GM18502 (cell line): Measurements from ENCODE around the gene NEDD4L.
"Not testable (repeated sequence)": the region's sequence is repeated elsewhere in the genome, so short reads cannot be mapped to it uniquely, and the experiment has no call there.

ENCODE experiments used
- ATAC-seq: cut with Tn5 transposase; IDR thresholded peaks from one replicate; pipeline ENCODE4 v1.9.1; 2021; ENCODE audit warnings: mild to moderate bottlenecking; ENCODE audit not compliant: unreplicated experiment, poor library complexity

The NEDD4L gene

DNA sequence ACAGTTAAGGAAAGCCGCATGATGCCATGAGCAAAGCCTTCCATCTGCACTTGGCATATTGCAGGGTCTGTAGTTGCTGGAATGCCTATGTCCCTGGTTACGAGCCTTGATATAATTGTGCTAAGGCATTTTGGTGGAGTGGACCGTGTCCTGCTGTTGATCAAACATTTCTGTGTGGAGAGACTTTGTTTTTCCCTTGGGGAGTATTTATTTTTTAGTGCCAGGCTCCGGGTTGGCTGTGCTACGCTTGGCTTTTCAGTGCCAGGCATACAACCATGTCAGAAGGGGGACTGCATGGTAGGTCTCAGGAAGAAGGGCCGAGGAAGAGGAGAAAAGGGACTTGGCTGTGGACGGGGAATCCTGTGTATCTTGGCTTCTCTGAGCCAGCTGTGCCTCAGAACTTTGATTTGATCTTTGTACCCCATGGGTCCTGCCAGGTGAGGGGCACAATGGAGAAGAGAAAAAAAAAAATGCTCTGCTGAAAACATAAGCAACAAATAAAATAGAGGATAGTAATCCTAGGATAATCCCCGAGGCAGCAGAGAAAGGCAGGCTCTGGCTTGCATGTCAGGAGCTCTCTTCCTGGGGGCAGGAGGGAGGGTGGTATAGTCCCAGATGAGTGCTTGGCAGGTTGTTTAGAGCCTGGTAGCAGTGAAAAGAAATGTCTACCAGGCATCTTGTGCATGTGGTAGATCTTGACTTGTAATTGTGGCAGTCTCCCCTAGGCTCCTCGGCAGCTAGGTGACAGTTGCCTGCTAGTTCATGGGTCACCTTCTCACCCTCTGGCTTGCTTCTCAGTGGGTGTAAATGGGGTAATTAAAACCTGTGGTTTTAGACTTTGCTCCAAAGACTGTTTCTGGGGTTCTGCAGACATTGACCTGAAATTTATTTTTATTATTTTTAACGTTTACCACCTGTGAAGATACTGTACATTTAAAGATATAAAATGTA lies 233.0 kb downstream of the NEDD4L start:
- ATAC-seq, result no peak

DNA sequence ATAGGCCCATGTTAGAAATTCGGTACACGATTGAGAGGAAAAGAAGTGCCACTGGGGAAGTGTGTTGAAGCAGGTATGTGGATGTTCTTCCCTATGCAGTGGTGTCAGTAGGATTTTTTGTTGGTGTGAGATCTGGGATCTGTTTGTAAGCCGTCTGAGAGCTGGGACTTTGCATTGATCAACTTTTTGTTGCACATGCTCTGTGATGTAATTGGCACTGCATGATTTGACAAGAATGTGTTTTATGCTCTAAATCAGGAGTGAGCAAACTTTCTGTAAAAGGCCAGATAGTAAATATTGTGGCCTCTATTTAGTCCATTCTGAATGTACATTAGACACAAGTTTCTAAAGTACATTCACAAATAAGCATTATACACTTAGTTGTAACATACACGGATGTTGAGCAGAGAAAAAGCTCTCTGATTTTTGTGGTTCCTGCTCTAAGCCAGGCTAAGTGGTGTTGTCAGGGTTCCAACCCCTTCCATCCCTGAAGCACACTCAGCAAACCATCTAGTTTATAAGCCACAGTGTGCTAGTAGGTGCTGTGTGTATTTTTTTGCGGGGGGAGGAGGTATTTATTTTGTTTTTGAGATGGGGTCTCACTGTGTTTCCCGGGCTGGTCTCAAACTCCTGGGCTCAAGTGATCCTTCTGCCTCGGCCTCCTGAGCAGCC lies 235.6 kb downstream of the NEDD4L start:
- ATAC-seq, result no peak

- ATAC-seq, result no peak
Observed at GRCh38 chr18:58280191-58280590, 236.2 kb downstream of the NEDD4L start.

- not testable (repeated sequence) for ATAC-seq
Observed at GRCh38 chr18:58282872-58283271, 238.8 kb downstream of the NEDD4L start.

DNA sequence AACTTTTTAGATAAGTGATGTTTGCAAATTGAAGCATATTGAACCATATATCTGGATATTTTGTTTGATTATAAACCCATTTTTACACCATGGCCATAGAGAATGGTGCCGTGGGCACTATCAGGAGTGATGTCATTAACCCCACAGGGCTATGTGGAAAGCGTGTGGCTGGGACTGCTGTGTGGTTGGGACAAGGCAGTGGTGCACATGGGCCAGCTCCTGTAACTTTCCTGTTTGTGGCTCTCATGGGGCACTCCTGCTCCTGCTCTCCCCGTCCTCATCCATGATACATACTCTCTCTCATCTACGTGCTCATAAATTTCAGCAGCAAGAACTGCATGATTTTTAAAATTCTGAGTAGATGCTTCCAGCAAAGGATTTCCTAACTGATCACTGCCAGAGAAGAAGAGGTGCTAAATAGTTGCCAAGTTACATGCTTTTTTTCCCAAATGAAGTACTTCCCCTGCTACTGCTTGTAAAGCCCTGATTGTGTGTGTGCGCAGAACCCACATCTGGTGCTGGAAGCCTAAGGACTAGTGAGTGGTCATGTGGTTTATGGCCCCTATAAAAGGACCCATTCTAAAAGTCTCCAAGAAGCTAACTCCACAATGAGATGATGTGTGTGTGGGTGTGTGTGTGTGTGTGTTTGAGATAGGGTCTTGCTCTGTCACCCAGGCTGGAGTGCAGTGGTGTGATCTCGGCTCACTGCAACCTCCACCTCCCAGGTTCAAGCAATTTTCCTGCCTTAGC lies 240.8 kb downstream of the NEDD4L start:
- ATAC-seq, result no peak

DNA sequence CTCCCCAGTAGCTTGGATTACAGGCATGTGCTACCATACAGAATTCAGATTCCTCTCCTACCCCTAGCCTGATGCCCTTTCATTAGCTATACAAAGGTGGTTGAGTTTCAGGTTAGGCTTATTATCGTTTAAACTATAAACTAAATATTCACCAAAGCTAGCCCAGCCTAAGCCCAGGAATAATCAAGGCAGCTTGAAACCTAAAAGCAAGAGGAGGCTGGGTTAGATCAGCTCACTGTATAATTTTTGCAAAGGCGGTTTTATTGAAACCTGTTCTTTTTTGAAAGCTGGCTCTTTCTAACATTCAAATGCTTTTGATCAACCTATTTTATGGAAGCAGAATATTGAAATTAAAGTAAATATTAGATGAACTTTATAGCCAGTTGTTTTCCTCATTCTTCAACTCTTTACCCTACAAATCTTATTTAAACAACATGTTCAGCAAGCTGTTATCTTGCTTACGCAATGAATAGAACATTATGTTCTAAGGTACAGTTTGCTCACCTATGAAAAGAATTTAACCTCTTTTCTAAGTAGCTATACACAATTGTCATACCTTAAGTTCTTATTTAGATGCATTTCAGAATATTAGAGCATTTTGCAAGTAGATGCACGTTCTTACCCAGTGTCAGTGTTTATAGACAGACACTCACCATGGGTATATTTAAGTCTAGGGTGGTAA lies 241.6 kb downstream of the NEDD4L start:
- no peak for ATAC-seq

DNA sequence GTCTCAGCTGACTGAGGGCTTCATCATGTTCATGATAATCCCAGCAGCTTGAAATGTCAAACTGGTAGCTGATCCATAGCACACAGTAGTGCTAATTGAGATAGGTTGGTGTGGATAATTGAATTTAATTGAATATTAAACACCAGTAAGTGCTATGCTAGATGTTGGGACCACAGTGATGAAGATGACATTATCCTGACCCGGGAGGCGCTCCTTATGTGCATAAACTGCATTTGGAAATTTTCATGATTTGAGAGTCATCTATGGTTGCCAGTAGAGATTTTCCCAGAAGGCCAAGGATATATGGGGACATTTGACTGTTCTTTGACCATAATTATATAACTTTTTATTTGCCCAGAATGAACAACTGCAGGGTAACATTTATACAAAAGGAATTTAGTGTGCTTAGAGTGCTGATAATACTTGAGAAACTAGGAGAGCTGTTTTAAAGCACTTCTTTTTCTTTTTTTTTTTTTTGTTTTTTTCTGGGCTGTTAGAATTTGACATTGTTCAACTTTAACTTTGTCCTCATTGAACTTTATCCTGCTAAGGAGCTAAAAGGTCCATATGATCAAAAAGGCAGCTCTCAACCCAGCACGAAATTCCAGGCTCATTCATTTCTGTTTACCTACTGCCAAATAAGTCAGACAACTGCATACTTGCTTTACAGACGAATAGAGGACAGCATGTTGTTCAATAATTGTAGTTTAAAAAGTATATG lies 242.8 kb downstream of the NEDD4L start:
- no peak for ATAC-seq

- no peak for ATAC-seq
Observed at GRCh38 chr18:58287353-58288274, 243.6 kb downstream of the NEDD4L start.

DNA sequence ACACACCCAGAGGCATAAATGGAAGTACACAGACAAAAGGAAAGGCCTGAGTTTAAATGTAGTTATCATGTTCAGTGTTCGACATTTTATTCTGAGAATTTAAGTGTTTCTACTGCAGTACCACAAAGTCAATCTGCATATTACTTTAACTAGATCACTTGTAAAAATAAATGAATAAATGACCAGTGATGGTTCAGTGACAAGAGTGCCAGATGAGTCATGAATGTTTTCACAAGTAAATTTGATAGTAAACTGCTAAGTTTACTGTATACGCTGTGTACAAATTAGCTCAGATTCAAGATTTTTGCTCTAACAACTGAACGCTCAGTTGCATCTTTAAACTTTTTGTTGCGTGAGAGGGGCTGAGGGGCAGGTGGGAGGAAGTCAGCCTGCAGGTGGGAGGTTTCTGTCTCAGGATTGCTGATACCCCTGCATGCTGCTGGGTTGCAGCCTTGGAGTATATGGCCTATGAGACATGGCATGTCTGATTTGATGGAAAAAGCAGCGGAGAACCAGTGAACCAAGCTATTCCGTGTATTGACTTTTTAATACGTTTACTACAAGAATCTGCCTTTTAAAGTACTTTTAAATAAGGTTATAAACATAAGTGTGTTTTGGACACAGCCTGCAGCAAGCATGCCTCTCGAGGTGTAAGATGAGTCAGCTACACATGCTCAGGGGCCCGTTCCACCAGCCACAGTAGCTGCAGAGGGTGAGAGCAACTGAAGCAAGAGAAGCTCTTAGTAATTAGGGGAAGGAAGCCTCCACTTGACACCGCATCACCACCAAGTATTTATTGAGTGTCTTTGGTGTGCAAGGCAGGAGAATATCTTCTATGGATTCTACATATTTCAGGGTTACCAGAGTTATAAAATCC lies 245.1 kb downstream of the NEDD4L start:
- ATAC-seq, result peak; percentile 95

DNA sequence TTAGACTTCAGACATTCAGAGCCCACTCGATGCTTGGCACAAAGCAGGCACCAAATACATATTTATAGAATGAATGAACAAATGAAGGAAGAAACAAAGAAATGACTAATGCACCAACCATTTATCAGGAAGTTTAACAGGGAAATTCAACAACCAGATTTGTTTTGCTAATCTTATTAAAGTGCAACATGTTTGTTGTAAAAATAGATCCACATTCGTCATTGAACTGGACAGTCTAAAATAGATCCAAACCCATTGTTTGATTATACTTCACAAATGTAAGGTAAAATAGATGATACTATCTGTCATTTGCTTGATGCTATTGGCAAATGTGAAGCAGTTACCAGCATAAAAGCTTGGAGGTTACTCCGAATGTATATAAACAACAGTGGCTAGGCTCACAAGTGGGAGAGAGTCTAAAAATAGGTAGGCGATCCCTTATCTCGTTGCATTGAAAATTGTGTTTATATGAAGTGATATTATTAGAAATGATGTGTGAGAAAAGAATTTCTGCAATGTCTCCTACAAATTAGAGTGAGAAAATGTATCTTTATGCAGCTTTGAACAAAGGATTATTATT lies 246.2 kb downstream of the NEDD4L start:
- ATAC-seq, result no peak

GRCh38 chr18:58291131-58291530 lies 247.1 kb downstream of the NEDD4L start:
- no peak for ATAC-seq

GRCh38 chr18:58292638-58293037 lies 248.6 kb downstream of the NEDD4L start:
- ATAC-seq, result no peak

DNA sequence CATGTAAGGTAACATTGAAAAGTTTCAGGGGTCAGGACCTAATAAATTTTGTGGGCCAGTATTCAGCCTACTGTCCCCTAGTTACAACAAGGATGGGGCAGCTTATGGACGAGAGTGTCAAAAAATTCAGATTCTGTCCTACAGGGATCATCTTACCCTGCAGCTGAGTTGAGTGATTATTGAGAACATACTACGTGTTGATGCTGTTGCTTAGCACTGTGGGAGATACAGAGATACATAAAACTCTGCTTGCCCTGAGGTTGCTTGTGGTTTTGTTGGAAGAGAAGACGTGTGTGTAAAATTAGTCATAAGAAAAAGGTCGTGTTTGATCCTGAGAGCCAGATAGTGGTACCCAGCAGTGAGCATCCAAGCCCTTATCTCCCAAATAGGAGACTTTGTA lies 253.2 kb downstream of the NEDD4L start:
- ATAC-seq, result no peak

GRCh38 chr18:58298251-58299134 lies 254.5 kb downstream of the NEDD4L start:
- ATAC-seq, result no peak

DNA sequence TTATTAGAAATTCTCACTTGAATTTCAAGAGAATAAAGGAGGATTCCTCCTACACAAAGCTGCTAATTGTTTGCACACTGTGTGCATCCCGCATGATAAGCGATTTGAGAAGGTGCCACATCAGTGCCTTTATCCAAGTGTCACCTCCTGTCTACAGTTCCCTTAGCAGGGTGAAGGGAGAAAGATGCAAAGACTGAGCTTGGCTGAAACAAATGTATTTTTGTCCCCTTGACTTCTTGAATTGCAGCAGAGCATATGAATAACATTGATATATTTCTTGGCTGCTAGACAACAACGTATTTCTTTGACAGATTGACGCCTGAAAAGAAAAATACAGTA lies 255.1 kb downstream of the NEDD4L start:
- ATAC-seq, result no peak

GRCh38 chr18:58299936-58300335 lies 255.9 kb downstream of the NEDD4L start:
- ATAC-seq, result no peak

GRCh38 chr18:58300867-58301266 lies 256.8 kb downstream of the NEDD4L start:
- no peak for ATAC-seq
